ENCODE measurements around the gene ACTL6B. TPM values are rescaled to one million over a fixed set of nuclear protein-coding genes. Genes with fewer than 3 reads are reported as not detected.

Gene ACTL6B
- total RNA-seq, 2 donors from 2014 or later, result not detected

DNA sequence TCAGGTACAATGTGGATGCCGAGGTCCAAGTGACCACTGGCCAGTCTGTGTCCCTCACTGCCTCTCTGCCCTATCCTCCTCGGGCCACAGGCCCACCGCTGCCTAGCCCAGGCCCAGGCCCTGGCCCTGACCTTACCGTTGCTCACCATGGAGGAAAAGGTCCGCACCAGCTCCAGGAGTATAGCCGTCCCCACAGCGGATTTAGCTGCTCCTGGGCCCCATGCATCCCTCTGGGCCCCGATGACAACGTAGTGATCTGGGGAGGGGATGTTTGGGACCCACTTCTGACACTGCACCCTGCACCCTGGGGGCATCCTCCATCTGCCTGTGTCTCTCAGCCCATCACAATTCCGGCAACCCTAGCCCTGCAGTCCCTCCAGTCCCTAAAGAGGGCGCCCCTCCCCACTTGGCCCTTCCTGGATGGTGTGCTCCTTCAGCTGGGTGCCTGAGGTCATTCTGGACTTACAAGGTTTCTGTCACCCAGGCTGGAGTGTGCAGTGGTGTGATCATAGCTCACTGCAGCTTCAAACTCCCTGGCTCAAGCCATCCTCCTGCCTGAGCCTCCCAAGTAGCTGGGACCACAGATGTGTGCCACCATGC is 27.0 kb downstream of the ACTL6B start:
- no peaks in the 10 kb centered on the region for H3K27me3 ChIP-seq (replicated peaks; ENCODE audit: insufficient read depth)
- ATAC-seq (ENCODE audit: insufficient number of reproducible peaks, low FRiP score, low read depth) (no peak), DNase-seq (ENCODE audit: low spot score) (no peak)
- H3K27ac ChIP-seq, result no peak overlapping the region
- TF ChIP-seq, protein P1, sequence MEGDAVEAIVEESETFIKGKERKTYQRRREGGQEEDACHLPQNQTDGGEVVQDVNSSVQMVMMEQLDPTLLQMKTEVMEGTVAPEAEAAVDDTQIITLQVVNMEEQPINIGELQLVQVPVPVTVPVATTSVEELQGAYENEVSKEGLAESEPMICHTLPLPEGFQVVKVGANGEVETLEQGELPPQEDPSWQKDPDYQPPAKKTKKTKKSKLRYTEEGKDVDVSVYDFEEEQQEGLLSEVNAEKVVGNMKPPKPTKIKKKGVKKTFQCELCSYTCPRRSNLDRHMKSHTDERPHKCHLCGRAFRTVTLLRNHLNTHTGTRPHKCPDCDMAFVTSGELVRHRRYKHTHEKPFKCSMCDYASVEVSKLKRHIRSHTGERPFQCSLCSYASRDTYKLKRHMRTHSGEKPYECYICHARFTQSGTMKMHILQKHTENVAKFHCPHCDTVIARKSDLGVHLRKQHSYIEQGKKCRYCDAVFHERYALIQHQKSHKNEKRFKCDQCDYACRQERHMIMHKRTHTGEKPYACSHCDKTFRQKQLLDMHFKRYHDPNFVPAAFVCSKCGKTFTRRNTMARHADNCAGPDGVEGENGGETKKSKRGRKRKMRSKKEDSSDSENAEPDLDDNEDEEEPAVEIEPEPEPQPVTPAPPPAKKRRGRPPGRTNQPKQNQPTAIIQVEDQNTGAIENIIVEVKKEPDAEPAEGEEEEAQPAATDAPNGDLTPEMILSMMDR (IDR thresholded peaks at IDR 0.05), result no peak
- no peaks in the 10 kb centered on the region for H3K9me3 ChIP-seq
- H3K4me1 ChIP-seq (ENCODE audit: control insufficient read depth in 1 of 2, low read depth in 2 of 2), result peaks cover 8 to 19% of the 10 kb centered on the region in 2 donors
- no peaks in the 10 kb centered on the region for H3K36me3 ChIP-seq
- no peak overlapping the region for H3K4me3 ChIP-seq

DNA sequence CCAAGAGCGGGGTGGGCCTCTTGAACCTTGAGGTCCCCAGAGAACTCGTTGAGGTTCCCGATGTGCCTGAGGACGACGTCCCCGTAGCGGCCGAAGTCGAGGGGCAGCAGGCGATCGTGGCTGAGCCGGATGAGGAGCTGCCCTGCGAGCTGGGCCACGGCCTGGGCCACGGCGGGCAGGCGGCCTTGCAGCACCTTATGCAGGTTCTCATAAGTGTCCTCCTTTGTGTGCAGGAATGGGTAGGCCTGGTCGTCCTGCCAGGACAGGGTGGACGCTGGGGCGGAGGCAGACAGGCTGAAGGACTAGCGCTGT is 29.1 kb downstream of the ACTL6B start:
- H3K27ac ChIP-seq, result no peak overlapping the region
- TF ChIP-seq, protein P1 (IDR thresholded peaks at IDR 0.05), result no peak
- DNase-seq (ENCODE audit: low spot score) (no peak), ATAC-seq (ENCODE audit: insufficient number of reproducible peaks, low FRiP score, low read depth) (no peak)
- H3K27me3 ChIP-seq (replicated peaks; ENCODE audit: insufficient read depth), result no peaks in the 10 kb centered on the region
- H3K4me3 ChIP-seq, result no peak overlapping the region
- H3K4me1 ChIP-seq (ENCODE audit: control insufficient read depth in 1 of 2, low read depth in 2 of 2), result peaks cover 3 to 11% of the 10 kb centered on the region in 2 donors
- H3K9me3 ChIP-seq, result no peaks in the 10 kb centered on the region
- H3K36me3 ChIP-seq, result no peaks in the 10 kb centered on the region

DNA sequence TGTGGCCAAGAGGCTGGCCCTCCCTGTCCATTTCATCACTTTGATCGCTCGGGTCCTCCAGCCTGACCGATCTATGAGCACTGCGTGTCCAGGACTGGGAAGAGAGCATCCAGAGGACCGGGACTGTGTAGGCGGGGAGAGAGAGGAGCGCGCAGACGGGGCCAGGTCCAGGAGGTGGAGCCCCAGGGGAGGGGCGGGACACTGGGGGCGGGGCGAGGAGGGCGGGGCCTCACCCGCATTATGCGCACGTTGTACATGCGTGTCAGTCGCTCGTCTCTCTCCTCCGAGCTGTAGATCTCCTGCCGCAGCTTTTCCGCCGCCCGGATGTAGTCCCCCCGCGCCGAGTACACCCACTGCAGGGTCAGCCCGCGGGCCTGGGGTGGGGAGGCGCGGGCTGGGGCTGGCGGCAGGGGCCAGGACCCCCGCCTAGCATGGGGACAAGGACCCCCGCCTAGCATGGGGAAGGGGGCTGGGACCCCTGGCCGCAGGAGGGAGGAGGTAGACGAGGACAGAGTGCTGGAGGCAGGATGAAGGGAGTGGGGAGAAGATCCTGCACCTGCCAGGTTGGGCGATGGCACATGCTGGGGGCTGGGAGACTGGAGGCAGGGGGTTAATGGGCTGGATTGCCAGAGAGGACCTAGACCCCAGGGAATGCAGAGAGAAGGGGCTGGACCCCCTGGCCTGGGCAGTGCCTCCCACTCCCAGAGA is 29.6 kb downstream of the ACTL6B start:
- TF ChIP-seq, protein P1 (IDR thresholded peaks at IDR 0.05), result no peak
- DNase-seq (ENCODE audit: low spot score) (peak; percentile 53), ATAC-seq (ENCODE audit: insufficient number of reproducible peaks, low FRiP score, low read depth) (peak; percentile 42)
- Histone ChIP-seq H3K36me3 (no peaks in the 10 kb centered on the region), H3K9me3 (no peaks in the 10 kb centered on the region), H3K4me3 (peak overlapping the region; percentile 66), H3K27me3 (replicated peaks; ENCODE audit: insufficient read depth) (no peaks in the 10 kb centered on the region), H3K4me1 (ENCODE audit: control insufficient read depth in 1 of 2, low read depth in 2 of 2) (peaks cover 3 to 11% of the 10 kb centered on the region in 2 donors), H3K27ac (no peak overlapping the region)

DNA sequence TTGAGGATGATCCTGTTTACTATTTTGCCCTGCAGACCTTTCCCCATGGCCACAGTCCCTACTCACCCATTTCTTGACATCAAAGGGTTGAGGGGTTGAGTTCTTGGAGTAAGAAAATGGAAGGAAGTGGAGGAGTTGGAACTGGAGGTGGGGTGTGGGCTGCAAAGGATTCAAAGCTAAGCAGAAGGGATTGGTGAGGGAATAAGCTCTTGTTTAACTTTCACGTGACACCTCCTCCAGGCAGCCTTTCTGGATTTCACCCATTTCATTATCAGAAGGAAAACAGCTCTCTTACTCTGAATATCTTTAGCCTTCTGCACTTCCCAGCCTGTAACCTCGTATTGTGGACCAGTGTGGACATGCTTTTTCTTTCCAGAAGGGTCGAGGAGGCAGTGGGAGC is 30.2 kb downstream of the ACTL6B start:
- Histone ChIP-seq H3K4me3 (peak overlapping the region; percentile 66), H3K9me3 (no peaks in the 10 kb centered on the region), H3K27me3 (replicated peaks; ENCODE audit: insufficient read depth) (no peaks in the 10 kb centered on the region), H3K4me1 (ENCODE audit: control insufficient read depth in 1 of 2, low read depth in 2 of 2) (peaks cover 3 to 11% of the 10 kb centered on the region in 2 donors), H3K36me3 (no peaks in the 10 kb centered on the region), H3K27ac (no peak overlapping the region)
- TF ChIP-seq, protein P1 (IDR thresholded peaks at IDR 0.05), result no peak
- ATAC-seq (ENCODE audit: insufficient number of reproducible peaks, low FRiP score, low read depth), result no peak
- no peak for DNase-seq (ENCODE audit: low spot score)

DNA sequence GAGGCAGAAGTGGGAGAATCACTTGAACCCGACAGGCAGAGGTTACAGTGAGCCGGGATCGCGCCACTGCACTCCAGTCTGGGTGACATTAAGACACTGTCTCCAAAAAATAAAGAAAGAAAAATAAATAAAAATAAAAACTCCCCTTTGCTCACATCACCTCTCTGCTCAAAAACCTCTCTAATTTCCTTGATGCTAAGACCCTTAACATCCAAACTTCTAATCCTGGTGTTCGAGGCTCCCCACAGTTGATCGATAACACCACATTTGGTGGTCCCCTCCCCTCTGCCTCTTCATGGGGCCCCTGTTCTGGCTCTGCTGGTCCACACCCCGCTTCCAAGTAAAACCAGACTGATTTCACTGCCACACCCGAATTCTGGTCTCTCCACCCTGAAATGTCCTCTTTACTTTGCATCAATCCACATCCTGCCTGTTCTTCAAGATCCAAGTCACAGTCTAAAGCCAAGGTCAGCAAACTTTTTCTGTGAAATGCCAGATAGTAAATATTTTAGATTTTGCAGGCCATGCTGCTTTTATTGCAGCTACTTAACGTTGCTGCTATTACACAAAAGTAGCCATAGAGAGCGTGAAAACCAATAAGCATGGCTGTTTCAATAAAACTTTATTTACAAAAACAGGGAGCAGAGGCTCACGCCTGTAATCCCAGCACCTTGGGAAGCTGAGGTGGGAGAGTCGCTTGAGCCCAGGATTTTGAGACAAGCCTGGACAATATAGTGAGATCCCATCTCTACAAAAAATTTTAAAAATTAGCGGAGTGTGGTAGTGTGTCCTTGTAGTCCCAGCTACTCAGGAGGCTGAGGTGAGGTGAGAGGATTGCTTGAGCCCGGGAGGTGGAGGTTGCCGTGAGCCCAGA is 32.1 kb downstream of the ACTL6B start:
- no peaks in the 10 kb centered on the region for H3K27me3 ChIP-seq (replicated peaks; ENCODE audit: insufficient read depth)
- peaks cover 3 to 11% of the 10 kb centered on the region in 2 donors for H3K4me1 ChIP-seq (ENCODE audit: control insufficient read depth in 1 of 2, low read depth in 2 of 2)
- DNase-seq (ENCODE audit: low spot score), result no peak
- TF ChIP-seq, protein P1 (IDR thresholded peaks at IDR 0.05), result no peak
- H3K9me3 ChIP-seq, result no peaks in the 10 kb centered on the region
- H3K36me3 ChIP-seq, result no peaks in the 10 kb centered on the region
- H3K4me3 ChIP-seq, result no peak overlapping the region
- ATAC-seq (ENCODE audit: insufficient number of reproducible peaks, low FRiP score, low read depth), result no peak
- H3K27ac ChIP-seq, result no peak overlapping the region
